ENCODE measurements around the gene RIMS4.

RIMS4 gene

DNA sequence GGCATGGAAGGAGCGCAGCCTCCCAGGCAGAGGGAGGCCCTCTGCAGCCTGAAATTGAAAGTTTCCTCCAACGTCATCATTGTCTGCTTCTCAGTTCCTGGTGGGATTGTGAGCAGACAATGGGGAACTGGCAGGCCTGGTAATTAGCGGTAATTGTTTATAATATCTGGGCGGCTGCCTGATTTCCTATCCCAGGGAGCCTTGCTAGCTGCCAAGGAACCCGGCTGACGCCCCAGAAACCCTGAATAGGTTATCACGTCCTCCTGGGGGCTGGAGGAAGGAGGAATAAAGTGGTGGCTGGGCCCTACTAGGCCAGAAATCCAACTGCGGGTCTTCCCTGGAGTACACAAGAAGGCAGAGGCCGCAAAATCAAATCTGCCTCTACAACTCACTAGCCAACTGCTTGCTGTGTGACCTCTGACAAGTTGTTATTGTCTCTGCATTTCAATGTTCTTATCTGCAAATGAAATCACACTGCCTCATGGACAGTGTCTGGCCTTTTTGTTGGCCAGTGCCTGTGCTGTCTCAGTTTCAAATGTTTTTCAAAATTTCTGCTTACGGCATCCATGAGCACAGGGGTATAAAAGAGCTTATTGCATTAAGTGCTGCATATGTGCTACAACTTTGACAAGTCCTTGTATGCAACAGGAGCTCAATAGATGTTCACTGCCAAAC lies 47.7 kb downstream of the RIMS4 start:
- no peak for DNase-seq (ENCODE audit: low read depth)

DNA sequence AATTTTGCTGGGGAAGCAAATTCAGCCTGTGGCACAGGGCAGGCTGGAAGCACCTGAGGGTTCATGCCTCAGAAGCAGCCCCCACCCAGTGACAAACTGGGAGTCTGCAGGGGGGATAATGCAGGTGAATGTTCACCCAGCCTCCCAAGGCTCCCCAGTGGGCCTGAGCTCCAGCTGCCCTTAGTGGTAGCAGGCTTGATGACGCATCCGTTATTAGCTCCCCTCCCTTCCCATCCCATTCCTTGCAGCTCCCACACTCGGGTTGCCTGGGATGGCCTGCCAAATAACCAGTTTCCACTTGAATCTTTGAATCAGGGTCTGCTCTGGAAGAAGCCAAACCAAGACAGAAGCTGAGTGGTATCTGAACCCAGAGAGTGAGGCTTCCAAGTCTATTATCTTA lies 48.9 kb downstream of the RIMS4 start:
- no peak for DNase-seq (ENCODE audit: low read depth)

DNA sequence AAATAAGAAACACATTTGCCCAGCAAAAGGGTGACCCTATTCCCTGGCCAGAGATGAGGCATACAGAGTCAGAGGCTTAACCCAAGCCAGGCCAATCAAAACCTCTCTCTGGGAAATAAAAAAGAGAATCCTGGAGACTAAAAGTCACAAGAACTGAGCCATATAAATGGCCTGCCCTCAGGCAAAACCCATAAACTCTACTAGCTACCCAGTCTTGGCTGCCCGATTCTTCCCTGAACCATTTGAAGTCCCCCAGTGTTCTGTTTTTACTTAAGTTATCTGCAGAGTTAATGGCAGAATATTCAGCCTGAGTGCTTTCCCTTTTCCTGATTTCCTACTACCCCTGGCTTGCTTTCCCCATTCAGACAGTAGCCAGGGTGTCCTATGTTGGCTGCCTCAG lies 50.8 kb downstream of the RIMS4 start:
- DNase-seq (ENCODE audit: low read depth), result no peak

DNA sequence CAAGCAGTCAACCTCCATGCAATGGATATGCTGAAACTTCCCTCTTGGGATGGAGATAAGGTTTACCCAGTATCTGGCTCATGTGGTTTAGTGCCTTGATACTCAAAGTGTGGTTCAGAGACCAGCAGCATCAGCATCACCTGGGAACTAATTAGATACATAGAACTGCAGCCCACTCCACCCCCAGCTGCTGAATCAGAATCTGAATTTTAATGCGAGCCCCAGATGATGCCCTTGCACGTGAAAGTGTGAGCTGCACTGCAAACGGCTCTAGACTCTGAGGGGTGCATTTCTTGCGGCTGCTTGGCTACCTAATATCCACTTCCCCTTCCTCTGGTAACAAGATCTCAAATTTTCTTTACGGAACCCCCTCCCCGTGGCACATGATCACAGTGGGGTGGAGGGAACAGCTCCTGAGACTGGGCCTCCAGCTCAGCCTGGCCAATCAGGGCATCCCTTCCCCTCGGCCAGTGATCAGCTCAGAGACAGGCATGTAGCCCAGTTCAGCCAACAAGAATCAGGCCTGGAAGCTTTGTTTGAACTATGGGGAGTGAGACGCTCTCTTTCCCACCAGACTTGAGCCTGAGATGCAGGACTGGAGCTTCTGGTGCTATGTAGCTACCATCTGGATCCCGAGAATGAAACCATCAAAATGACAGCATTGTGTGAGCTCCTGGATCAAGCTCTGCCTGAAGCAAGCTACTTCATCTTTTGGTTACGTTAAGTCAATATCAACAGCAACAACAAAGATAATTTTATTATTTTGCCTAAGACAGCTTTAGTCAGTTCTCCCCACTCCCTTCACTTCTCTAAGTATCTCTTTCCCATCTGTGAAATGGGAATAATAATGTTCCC lies 51.9 kb downstream of the RIMS4 start:
- no peak for DNase-seq (ENCODE audit: low read depth)

DNA sequence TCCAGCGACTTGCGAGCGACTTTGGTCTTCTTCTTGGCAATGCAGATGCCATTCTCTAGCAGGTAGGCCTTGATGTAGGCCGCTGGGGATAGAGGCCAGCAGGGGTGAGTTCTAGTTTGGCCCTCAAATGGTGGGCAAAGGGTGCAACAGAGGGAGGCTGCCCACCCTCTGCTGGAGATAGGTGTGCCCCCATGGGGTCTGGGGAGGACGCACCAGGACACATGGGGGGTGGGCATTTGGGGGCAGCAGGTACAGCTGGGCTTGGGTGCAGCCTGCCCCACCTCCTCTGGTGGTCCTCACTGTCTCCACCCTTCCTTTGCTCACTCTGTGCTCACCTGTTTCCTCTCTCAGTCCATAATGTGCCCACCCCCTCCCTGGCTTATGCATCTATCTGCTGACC lies 53.4 kb downstream of the RIMS4 start:
- no peak for DNase-seq (ENCODE audit: low read depth)

GRCh38 chr20:44756011-44756688 lies 54.2 kb downstream of the RIMS4 start:
- DNase-seq (ENCODE audit: low read depth), result no peak

GRCh38 chr20:44754554-44754953 lies 55.8 kb downstream of the RIMS4 start:
- no peak for DNase-seq (ENCODE audit: low read depth)

DNA sequence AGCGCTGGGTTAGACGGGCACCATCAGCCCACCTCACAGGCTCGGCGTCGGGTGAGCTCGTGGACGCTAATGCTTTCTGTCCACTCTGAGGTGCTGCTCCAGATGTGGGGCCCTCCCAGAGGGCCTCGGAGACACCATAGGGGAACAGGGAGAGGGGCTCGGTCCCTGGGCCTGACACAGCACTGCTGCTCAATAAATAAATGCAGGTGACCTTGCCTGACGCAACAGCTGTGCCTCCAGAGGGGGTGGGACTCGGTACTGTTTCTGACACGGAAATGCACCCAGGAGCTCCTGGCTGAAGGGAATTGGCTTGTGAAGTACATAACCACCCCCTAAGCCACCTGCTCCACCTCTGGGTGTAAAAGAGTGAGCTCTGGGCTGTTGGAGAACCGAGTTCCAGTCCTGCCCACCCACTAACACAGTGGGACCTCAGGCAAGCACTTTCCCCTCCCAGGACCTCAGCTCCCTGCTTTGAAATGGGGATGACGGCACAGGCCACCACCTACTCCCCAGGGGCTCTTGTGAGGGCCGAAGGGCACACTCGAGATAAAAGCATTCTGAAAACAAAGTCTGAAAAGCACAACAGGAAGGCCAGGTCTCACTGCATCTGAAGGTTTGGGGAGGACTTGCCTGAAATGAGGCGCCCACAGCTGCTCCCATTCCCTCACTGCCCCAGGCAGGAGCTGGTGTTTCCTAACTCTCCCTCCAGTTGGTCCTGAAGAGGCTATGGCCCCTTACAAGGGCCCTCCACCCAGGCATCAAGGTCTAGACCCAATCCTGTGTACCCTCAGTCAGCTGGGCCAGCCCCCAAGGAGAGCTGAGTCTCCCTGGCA lies 58.0 kb downstream of the RIMS4 start:
- DNase-seq (ENCODE audit: low read depth), result no peak

DNA sequence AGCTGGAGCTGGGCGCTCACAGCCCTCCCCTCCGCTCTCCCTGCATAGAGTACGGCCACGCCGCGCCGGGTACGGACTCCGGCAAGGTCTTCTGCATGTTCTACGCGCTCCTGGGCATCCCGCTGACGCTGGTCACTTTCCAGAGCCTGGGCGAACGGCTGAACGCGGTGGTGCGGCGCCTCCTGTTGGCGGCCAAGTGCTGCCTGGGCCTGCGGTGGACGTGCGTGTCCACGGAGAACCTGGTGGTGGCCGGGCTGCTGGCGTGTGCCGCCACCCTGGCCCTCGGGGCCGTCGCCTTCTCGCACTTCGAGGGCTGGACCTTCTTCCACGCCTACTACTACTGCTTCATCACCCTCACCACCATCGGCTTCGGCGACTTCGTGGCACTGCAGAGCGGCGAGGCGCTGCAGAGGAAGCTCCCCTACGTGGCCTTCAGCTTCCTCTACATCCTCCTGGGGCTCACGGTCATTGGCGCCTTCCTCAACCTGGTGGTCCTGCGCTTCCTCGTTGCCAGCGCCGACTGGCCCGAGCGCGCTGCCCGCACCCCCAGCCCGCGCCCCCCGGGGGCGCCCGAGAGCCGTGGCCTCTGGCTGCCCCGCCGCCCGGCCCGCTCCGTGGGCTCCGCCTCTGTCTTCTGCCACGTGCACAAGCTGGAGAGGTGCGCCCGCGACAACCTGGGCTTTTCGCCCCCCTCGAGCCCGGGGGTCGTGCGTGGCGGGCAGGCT lies 60.1 kb downstream of the RIMS4 start:
- DNase-seq (ENCODE audit: low read depth), result no peak

DNA sequence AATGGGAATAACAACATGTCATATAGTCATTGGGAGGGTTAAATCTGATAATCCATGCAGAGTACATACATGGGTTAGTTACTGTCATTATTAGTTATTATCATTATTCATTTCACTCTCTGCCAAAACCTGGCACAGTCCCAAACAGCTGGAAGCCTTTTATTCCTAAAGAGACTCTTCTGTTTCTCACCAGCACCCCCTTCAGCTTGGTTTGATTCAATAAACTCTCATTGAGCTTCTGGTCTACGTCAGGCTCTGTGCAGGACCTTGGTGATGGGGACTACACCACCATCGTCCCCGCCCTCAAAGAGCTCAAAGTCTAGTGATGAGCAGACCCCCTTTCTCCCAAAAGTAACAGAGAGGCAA lies 62.4 kb downstream of the RIMS4 start:
- no peak for DNase-seq (ENCODE audit: low read depth)

DNA sequence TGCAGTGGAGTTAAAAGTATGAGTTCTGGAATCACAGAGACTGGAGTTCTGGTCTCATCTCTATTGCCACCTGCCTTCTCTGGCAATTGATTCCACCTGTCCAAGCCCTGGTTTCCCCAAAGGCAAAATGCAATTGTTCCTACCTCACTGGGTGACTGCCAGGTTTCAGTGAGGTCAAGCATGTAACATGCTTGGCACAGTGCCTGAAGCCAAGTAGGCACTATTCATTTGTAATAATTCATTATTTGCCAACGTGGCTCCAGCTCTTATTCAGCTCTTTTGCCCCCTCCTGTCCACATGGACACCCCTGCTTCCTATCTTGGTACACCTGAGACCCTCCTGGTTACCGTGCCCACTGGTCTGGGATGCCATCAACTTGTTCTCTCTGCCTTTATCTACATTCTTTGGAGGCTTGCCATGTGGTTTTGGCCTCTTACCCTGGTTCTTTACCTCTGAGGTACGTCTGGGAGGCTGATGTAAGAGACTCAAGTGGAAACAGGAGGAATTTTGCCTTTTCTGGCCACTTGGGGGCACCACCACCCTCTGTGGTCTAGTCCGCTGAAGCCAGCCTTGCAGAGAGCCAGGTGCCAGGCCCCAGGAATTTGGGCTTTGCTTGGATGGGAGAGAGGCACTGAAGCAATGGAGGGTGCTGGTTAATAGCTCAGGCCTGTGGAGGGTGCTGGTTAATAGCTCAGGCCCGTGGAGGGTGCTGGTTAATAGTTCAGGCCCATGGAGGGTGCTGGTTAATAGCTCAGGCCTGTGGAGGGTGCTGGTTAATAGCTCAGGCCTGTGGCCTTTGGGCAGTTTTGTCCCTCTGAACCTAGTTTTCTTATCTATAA lies 63.0 kb downstream of the RIMS4 start:
- peak; percentile 22 for DNase-seq (ENCODE audit: low read depth)

DNA sequence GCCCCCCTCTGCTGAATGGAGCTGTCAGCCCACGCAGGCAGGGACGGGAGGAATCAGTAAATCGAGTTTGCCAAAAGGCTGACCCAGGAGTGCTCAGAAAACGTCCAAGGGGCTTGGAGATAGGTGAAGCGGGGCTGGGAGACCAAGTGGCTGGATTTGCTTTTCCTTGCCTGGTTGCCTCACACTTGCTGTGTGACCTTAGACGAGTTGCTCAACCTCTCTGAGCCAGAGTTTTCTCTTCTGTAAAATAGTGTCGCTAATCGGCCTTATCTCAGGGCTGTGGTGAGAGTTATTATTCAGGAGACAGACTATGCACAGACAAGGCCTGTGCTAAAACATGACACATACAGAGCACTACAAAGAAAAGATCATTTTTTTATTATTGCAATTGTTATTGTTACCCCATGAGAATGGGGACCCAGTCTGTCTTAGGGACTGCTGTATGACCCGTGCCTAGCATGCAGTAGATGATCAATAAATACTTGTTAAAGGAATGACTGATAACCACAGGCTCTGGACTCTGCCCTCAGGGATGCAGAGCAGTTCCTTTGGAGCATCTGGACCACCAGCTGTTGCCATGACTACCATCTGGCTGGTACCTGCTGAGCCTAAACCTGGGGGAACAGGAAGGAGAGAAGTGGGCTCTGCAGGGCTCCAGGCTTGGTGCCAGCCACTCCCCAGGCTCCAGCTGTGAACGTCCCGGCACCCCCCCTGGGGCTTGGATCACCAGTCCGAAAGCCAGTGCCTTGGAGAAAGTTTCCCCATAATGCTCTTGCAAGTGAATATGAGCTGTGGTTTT lies 63.8 kb downstream of the RIMS4 start:
- DNase-seq (ENCODE audit: low read depth), result no peak

- no peak for DNase-seq (ENCODE audit: low read depth)
These were observed 64.6 kb downstream of the RIMS4 start, which contains the start of gene KCNK15 for GRCh38 chr20:44745598-44746366. TSS of gene KCNK15 (plus strand) at chr20:44745865. CDS start at chr20:44745911, 46 bp downstream.

DNA sequence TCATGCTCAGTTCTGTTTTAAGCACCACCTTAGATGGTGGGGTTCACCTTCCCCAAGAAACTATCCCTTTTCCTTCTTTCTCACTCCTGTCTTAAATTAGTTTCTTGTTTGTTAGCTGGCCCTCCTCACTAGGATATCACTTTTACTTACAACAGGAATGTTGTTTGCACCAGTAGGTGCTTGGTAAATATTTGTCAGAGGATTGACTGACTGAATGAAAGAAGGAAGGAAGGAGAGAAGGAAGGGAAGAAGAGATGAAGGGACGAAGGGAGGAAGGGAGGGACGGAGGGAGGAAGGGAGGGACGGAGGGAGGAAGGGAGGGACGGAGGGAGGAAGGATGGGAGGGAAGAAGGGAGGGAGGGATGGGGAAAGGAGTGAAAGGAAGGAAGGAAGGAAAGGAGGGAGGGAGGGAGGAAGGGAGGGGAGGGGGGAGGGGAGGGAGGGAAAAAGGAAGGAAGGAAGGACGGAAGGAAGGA lies 65.2 kb downstream of the RIMS4 start:
- DNase-seq (ENCODE audit: low read depth), result no peak

- no peak for DNase-seq (ENCODE audit: low read depth)
These were observed 66.3 kb downstream of the RIMS4 start for GRCh38 chr20:44743916-44744655.

DNA sequence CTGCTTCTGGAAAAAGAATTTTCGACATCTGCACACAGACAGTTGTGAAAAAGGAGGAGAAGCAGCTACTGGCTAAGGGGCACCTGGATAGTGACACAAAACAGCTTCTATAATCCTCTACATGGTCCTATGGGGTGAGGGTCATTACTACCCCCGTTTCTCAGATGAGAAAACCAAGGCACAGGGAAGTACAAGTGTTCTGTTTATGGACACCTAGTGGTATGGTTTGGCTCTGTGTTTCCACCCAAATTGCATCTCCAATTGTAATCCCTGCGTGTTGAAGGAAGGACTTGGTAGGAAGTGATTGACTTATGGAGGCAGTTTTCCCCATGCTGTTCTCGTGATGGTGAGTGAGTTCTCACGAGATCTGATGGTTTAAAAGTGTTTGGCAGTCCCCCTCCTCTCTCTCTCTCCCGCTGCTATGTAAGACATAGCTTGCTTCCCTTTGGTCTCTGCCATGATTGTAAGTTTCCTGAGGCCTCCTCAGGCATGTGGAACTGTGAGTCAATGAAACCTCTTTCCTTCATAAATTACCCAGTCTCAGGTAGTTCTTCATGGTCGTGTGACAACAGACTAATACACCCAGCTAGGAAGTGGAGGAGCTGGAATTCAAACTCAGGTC lies 67.2 kb downstream of the RIMS4 start:
- DNase-seq (ENCODE audit: low read depth), result no peak

- DNase-seq (ENCODE audit: low read depth), result no peak
These were observed 67.9 kb downstream of the RIMS4 start for GRCh38 chr20:44742304-44743079.

Measured in stimulated activated CD8-positive, alpha-beta memory T cell treated with anti-CD3 and anti-CD28 coated beads, Interleukin-15, amount 100 ng/mL, for 1 hour (primary cell).